GM19240 (cell line): ENCODE measurements around the gene FAM163B.

Experiments
- DNase-seq: peaks from one replicate; pipeline ENCODE4 v3.0.0; 2011; ENCODE audit warnings: low spot score; ENCODE audit not compliant: insufficient read length

Gene FAM163B

DNA sequence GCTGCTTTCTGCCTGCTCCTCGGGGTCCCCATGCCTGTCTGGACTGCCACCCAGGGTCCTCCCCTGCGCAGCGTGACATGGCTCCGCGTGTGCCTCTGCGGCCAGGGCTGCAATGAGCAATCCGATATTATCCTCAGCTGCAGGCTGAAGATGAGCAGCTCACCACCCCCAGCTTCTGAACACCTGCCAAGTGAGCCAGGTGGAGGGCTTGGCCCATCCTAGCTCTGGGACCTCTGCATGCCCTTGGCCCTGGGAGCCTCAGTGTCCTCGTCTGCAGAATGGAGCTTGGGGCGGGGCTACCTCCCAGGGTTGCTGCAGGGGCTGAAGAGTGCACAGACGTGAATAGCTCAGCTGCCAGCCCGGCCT, 80.3 kb downstream of the FAM163B start:
- DNase-seq, result no peak

DNA sequence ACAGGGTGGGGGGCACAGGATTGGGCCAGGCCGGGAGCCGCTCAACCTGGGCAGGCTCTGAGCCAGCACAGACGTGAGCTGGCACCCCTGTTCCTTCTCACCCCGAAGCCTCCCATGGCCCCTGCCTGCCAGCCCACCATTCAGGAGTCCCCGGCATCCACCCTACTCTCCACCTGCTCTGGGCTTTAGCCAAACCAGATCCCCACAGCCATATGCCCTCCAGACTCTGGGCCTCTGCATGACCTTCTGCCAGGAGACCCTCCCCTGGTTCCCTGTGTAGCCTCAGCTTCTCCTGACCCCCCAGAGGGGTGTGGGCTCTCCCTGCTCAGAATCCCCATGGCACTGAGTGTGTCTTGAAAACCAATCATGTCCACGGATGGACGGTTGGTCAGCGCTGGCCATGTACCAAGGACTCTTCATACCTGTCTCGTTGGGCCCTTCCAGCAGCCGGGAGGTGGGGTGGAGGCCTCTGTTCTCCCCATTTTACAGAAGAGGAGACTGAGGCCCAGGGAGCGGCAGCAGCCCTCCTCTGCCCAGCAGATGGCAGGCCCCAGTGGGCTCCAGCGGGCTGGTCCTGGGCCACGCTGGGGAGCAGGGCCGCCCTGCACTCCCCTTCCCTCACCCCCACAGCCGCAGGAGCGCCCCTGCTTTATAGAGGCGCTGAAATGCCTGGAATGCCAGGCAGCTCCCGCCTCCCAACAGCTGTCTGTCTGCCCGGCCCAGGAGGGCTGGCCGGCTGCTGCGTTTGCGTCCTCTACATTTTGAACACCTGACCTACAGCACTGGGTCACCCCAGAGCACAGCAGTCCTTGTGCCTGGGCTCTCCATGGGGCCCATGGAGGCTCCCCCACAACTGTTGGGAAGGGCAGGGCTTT, 81.0 kb downstream of the FAM163B start:
- no peak for DNase-seq

DNA sequence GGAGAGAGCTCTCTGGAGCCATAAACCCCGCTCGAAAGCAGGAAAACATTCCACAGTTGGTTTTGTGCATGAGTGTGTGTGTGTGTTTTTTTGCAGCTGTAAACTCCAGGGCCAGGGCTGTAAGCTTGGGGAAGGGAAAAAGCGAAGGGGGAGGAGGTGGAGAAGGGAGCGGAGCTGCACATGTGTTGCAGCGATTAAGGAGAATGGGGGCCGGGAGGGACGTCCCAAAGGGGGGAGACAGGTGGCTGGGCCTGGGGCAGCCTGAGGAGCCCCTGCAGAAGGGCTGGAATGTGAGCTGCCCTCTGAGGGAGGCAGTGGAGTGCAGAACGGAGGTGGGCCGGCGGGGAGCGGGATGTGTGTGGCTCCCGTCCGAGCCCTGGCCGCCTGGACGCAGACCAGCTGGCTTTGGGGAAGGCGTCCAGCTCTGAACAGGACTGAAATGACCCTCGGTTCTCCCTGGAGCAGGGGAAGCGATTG, 81.7 kb downstream of the FAM163B start:
- DNase-seq, result no peak
